Epithelial cell of prostate (primary cell): Measurements from ENCODE around the gene PXDN.
A peak's percentile ranks its signal among the peaks of the same experiment; 100 is the strongest.

Experiments
- DNase-seq: peaks from one replicate; pipeline ENCODE4 v3.0.0-alpha.2; 2011; ENCODE audit warnings: low read depth, low spot score
- H3K27ac ChIP-seq: fragments of 450-650 bp; 2 replicates; pipeline ENCODE4 v1.5.1; 2017; ENCODE audit warnings: mild to moderate bottlenecking

Gene PXDN

GRCh38 chr2:1607971-1608688, 136.2 kb downstream of the PXDN start:
- DNase-seq = peak; percentile 49
- H3K27ac ChIP-seq = peak overlapping the region; percentile 17

DNA sequence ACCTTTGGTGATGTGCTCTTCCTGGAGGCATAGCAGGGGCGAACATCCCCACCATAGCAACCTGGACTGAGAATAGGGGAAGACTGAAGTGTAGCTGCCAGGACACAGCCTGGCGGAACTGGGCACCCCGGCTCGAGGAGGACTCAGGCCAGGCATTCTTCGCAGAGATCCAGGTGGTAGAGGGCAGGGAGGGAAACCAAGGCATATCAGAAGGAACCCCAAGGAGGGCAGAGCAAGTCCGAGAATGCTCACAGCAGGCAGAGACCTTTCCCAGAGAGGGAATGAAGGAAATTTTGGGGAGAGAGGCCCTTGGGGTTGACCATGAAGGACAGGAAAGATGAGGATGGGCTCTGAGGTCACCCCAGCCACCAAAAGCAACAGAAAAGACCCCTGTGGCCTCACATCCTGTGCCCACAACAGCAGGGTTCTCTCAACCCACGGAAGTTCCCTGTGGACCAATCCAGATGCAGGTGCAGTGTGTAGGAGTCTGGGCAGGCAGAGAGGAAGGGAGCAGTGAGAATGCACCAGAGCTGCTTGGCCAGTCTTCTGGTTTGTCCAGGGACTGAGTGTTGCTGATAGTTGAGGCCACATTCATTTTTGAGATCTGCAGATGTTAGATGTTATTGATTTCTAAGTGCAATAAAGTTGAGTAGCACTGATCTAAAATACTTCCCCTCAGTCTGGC, 136.9 kb downstream of the PXDN start:
- DNase-seq = no peak
- peak overlapping the region; percentile 17 for H3K27ac ChIP-seq

- H3K27ac ChIP-seq = no peak overlapping the region
- DNase-seq = no peak
Measured at GRCh38 chr2:1606421-1607235, 137.7 kb downstream of the PXDN start.

DNA sequence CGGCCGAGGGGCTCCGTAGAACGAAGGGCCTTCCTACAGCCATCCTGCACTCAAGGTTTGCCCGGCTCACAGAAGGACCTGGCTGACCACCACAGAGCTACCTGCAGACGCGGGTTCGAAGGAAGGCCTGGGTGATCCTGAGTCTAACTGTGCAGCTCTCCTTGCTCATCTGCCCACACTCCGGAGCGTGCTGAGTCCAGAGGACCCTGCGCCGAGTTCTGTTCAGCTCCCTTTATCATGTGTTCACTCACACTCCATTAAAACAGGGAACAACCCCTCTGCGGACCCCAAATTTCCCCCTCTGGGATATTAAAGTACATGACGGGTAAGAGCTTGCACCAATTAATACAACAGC, 138.3 kb downstream of the PXDN start:
- no peak for DNase-seq
- H3K27ac ChIP-seq = no peak overlapping the region

DNA sequence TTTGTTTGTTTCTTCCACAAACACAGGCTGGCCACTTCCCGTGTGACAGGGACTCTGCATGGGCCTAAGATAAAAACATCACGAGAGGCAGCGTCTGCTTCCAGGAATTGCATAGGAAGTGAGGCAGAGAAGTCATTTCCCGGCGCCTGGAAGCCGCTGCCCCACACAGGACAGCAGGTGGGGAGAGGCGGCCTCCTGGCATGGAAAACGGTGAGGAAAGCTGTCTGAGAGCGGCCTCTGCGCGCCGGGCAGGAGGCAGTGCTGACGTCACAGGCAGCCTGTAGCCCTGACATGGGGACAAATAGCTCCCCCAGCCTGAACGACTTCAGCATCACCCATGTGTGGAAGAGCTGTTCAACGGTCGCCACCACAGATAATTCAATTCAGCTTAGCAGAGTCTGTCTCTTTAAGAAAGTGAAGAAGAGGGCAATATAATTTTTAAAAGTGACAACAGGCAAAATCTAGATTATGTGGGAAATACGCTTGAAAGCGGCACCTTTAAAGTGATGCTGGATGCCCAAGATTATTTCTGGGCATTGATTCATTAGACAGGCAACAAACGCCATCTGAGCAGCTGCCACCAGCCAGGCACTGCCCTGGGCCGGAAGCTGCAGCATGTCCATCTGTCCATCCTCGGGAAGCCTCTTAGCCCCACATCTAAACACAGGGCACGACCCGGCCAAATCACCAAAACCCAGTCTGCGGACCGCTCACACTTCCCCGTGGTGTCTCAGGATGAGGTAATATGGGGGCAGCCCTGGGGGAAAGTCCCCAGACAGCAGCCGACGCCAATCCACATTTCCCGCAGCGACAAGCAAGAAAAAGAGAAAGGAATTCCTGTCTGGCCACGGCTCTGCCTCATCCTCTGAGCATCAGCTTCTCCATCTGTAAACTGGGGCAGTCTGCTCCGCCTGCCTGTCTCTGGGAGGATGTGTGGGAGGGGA, 138.9 kb downstream of the PXDN start:
- no peak overlapping the region for H3K27ac ChIP-seq
- DNase-seq = no peak

GRCh38 chr2:1603521-1603920, 140.8 kb downstream of the PXDN start:
- no peak for DNase-seq
- no peak overlapping the region for H3K27ac ChIP-seq

DNA sequence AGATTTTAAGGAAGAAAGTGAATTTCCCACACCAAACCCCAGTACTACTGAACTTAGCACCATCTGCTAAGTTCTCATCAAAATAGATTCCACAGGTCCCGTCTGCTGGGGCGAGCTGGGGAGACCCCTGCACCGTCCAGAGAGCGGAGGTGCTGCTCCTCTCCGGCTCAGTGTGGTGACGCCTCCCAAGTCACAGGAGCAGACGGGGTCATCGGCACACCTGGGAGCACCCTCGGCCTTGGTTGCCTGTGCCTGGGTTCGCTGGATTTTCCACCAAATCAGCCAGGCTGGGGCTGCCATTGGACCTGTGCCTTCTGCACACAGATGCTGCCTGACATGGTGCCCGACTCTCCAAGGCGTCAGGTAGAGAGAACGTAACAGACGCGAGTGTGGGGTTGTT, 141.3 kb downstream of the PXDN start:
- DNase-seq = no peak
- H3K27ac ChIP-seq = no peak overlapping the region

GRCh38 chr2:1602278-1603010, 141.9 kb downstream of the PXDN start:
- no peak overlapping the region for H3K27ac ChIP-seq
- DNase-seq = no peak

DNA sequence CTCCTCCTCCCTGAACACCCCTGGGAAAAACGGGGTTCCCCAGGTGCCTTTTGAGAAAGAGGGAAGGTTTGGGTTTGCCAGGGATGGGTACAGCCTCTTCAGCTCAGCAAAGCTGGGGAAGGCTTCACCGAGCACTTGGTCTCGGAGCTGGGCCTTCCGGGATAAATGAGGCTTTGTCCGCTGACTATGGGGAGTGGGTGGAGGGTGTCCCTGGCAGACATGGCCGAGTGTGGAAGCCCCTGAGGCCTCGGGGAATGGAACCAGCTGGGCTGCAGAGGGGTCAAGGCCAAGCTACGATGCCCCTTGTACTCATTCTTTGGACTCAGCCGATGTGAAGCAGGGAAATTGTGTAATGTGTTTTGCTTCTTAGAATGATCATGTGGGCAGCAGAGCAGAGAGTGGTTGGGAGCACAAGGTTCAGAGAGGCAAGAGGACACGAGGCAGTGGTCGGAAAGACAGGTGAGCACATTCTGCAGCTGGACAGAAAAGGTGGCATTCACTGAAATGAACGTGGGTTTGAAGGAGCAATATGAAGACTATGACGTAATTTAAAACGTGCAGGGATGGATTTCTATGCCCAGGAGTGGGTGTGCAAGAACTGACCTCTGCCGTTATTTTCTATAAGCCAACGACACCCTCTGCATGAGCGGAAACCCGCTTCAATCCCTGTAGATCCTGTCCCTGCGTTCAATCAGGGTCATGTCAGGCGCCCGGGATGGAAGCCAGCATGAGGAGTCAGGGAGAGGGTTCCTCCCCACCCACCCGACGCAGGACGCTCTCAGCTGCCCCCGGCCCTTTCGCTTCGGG, 142.6 kb downstream of the PXDN start:
- DNase-seq = no peak
- no peak overlapping the region for H3K27ac ChIP-seq

DNA sequence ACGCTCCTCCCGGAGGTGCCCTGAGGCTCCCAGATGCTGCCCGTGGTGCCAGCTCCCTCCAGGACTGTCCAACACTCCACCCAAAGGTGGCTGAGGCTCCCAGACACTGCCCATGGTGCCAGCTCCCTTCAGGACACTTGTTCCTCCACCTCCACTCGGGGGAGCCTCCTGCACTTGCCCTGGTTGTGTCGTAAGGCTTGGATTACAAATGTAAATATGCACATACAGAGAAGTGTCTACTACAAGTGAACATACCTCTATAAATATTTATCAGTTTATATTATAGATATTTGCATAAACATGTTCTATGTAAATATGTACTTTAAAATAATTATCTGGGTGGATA, 143.3 kb downstream of the PXDN start:
- no peak overlapping the region for H3K27ac ChIP-seq
- DNase-seq = no peak

DNA sequence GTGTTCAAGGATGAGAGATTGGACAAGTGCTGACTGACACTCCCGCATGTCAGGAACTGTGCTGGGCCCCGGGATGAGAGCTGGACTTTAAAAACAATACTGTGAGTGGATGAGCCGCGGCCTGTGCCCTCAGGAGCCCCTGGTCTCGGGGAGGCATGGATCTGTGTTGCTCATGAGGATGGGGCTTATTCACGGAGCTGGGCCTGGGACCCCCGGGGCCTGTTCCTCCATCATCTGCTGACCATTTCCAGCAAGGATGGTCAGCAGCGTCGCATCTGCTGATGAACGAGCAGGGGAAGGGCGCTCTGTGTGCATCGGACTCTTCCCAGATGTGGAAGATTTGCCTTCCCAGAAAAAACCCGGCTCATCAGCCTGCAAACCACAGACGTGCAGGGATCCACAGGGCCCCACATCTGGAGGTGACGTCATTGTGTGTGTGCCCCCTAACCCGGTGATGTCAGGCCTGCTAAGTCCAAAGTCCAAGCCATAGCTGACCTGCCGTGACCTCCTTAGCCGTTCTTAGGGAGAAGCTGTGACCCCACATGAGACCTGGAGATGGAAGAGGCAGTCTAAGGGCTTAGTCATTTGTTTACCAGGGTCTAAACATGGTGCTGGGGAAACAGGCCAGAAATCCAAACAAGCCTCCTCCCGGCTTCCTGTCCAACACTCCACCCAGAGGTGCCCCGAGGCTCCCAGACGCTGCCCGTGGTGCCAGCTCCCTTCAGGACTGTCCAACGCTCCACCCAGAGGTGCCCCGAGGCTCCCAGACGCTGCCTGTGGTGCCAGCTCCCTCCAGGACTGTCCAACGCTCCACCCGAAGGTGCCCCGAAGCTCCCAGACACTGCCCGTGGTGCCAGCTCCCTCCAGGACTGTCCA, 143.9 kb downstream of the PXDN start:
- no peak overlapping the region for H3K27ac ChIP-seq
- no peak for DNase-seq

- DNase-seq = no peak
- H3K27ac ChIP-seq = no peak overlapping the region
Measured at GRCh38 chr2:1599301-1600085, 144.8 kb downstream of the PXDN start.

DNA sequence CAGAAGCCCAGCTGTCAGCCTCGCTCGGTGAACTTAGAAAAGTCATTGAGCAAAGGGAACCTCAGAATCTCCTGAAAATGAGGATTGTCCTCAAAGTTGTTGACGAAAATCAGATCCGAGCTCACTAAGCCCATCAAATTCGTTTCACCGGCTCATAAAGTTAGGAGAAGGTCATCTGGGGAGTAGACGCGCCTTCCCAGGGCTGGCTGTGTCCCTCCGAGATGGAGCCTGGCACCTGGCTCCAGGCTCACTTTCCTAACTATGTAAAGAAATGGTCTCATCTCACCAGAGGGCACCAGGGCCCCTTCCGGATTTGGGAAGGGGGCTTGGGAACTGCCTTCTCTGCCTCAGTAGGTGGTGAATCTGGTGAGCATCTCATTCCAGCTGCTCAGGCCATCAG, 145.5 kb downstream of the PXDN start:
- DNase-seq = no peak
- H3K27ac ChIP-seq = no peak overlapping the region

DNA sequence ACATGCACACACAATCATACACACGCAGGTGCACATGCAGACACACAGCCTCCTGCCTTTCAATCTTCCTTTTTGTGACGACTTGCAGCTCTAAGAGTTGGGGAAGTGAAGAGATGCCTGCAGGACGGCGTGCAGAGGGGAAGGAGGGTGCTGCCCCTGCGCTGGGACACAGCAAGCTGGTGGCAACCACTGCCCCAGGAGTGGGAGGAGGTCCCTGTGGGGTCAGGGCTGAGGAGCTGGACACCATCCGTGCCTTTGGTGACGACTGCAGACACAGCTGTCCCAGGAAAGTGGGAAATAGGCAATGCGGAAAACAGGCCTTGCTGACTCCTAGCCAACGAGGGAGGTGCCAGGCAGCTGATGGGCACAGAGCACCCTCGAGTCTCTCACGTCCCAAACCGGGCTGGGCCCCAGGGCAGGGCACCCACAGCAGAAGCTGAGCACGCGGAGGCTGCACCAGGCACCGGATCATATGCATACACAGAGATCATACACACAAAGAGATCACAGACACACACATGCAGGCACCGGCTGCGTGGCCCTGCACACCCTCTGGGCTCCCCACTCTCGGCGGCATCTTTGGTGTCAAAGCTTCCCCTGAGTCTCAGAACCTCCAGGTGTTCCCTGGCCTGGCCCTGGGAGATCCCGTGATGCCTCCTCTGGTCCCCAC, 146.1 kb downstream of the PXDN start:
- no peak for DNase-seq
- no peak overlapping the region for H3K27ac ChIP-seq

DNA sequence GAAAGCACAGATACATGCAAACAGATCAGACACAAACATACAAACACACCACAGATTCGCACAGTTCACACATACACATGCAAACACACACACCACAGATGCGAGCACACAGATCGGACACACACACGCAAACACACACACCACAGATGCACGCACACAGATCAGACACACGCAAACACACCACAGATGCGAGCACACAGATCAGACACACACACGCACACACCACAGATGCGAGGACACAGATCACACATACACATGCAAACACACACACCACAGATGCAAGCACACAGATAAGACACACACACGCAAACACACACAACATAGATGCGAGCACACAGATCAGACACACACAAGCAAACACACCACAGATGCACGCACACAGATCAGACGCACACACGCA, 149.0 kb downstream of the PXDN start:
- no peak overlapping the region for H3K27ac ChIP-seq
- DNase-seq = no peak

GRCh38 chr2:1594373-1595171, 149.7 kb downstream of the PXDN start:
- DNase-seq = no peak
- H3K27ac ChIP-seq = no peak overlapping the region
